Measurements from ENCODE around the gene EML2.

The EML2 gene

DNA sequence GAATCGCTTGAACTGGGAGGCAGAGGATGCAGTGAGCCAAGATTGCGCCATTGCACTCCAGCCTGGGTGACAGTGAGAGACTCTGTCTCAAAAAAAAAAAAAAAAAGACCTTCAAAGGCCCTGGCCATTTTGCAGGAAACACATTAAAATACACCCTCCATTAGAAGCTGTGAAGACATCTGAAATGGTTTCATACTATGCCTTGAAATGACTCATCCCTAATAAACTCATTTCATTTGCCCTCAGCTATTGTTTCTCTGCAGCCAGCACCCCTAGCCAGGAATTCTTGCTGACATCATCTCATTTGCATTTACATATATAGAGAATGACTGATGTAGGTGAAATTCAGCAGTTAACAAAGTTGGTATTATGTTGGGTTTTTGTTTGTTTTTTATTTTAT lies 8.7 kb downstream of the EML2 start (continued):
- TF ChIP-seq ZNF121 (tag by site-specific recombination; IDR thresholded peaks at IDR 0.05) (no peak), ZNF16 (tag by site-specific recombination; IDR thresholded peaks at IDR 0.05; ENCODE audit: low read depth) (no peak), GLI2 (tag by site-specific recombination; IDR thresholded peaks at IDR 0.05; ENCODE audit: borderline replicate concordance, low read depth) (no peak), ZNF221 (tag by site-specific recombination; IDR thresholded peaks at IDR 0.05; ENCODE audit: borderline replicate concordance) (no peak), ZNF792 (tag by site-specific recombination; IDR thresholded peaks at IDR 0.05) (no peak), ZXDB (tag by site-specific recombination; IDR thresholded peaks at IDR 0.05) (peak; percentile 32; the same call in 1 of the 2 replicates), ZNF664 (tag by site-specific recombination; IDR thresholded peaks at IDR 0.05) (peak; percentile 7; the same call in 1 of the 2 replicates), ZNF175 (tag by site-specific recombination; IDR thresholded peaks at IDR 0.05) (no peak), ZNF174 (tag by site-specific recombination; IDR thresholded peaks at IDR 0.05) (no peak), ZNF416 (tag by site-specific recombination; IDR thresholded peaks at IDR 0.05) (no peak), MYNN (tag by site-specific recombination; IDR thresholded peaks at IDR 0.05; ENCODE audit: borderline replicate concordance) (no peak), ZNF670 (tag by site-specific recombination; IDR thresholded peaks at IDR 0.05; ENCODE audit: low read depth) (no peak), ZNF37A (tag by site-specific recombination; IDR thresholded peaks at IDR 0.05) (no peak), ZFP3 (tag by site-specific recombination; IDR thresholded peaks at IDR 0.05; ENCODE audit: low read depth) (no peak), ZNF776 (tag by site-specific recombination; IDR thresholded peaks at IDR 0.05; ENCODE audit: borderline replicate concordance) (no peak), ZNF626 (tag by site-specific recombination; IDR thresholded peaks at IDR 0.05) (no peak), ZNF335 (tag by site-specific recombination; conservative IDR thresholded peaks at IDR 0.05) (peak; percentile 43), SCRT1 (tag by site-specific recombination; IDR thresholded peaks at IDR 0.05; ENCODE audit: borderline replicate concordance) (no peak), ZNF530 (tag by site-specific recombination; IDR thresholded peaks at IDR 0.05; ENCODE audit: low read depth) (no peak), ZNF76 (tag by site-specific recombination; IDR thresholded peaks at IDR 0.05; ENCODE audit: borderline replicate concordance, low read depth) (no peak), ZNF394 (tag by site-specific recombination; IDR thresholded peaks at IDR 0.05; ENCODE audit: borderline replicate concordance) (peak; percentile 17; the same call in 1 of the 2 replicates), KLF16 (tag by site-specific recombination; IDR thresholded peaks at IDR 0.05) (no peak), ZNF239 (tag by site-specific recombination; IDR thresholded peaks at IDR 0.05) (no peak), HOXC10 (CRISPR knock-in tag; IDR thresholded peaks at IDR 0.05) (no peak), ZNF830 (tag by site-specific recombination; IDR thresholded peaks at IDR 0.05; ENCODE audit: low read depth) (no peak), ZNF146 (tag by site-specific recombination; IDR thresholded peaks at IDR 0.05) (no peak), ZFP69B (tag by site-specific recombination; IDR thresholded peaks at IDR 0.05) (no peak), ZNF677 (tag by site-specific recombination; IDR thresholded peaks at IDR 0.05) (no peak)
- TF ChIP-seq, protein P1, sequence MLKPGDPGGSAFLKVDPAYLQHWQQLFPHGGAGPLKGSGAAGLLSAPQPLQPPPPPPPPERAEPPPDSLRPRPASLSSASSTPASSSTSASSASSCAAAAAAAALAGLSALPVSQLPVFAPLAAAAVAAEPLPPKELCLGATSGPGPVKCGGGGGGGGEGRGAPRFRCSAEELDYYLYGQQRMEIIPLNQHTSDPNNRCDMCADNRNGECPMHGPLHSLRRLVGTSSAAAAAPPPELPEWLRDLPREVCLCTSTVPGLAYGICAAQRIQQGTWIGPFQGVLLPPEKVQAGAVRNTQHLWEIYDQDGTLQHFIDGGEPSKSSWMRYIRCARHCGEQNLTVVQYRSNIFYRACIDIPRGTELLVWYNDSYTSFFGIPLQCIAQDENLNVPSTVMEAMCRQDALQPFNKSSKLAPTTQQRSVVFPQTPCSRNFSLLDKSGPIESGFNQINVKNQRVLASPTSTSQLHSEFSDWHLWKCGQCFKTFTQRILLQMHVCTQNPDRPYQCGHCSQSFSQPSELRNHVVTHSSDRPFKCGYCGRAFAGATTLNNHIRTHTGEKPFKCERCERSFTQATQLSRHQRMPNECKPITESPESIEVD (tag by site-specific recombination; IDR thresholded peaks at IDR 0.05): no peak; the same call in 1 of the 2 replicates
- TF ChIP-seq, protein P2, sequence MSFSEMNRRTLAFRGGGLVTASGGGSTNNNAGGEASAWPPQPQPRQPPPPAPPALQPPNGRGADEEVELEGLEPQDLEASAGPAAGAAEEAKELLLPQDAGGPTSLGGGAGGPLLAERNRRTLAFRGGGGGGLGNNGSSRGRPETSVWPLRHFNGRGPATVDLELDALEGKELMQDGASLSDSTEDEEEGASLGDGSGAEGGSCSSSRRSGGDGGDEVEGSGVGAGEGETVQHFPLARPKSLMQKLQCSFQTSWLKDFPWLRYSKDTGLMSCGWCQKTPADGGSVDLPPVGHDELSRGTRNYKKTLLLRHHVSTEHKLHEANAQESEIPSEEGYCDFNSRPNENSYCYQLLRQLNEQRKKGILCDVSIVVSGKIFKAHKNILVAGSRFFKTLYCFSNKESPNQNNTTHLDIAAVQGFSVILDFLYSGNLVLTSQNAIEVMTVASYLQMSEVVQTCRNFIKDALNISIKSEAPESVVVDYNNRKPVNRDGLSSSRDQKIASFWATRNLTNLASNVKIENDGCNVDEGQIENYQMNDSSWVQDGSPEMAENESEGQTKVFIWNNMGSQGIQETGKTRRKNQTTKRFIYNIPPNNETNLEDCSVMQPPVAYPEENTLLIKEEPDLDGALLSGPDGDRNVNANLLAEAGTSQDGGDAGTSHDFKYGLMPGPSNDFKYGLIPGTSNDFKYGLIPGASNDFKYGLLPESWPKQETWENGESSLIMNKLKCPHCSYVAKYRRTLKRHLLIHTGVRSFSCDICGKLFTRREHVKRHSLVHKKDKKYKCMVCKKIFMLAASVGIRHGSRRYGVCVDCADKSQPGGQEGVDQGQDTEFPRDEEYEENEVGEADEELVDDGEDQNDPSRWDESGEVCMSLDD (tag by site-specific recombination; IDR thresholded peaks at IDR 0.05): 0 out of 2 replicates have a peak, but pooled peaks have one; percentile 25
- TF ChIP-seq, protein P3, sequence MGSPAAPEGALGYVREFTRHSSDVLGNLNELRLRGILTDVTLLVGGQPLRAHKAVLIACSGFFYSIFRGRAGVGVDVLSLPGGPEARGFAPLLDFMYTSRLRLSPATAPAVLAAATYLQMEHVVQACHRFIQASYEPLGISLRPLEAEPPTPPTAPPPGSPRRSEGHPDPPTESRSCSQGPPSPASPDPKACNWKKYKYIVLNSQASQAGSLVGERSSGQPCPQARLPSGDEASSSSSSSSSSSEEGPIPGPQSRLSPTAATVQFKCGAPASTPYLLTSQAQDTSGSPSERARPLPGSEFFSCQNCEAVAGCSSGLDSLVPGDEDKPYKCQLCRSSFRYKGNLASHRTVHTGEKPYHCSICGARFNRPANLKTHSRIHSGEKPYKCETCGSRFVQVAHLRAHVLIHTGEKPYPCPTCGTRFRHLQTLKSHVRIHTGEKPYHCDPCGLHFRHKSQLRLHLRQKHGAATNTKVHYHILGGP (tag by site-specific recombination; IDR thresholded peaks at IDR 0.05): no peak
- TF ChIP-seq, protein P4, sequence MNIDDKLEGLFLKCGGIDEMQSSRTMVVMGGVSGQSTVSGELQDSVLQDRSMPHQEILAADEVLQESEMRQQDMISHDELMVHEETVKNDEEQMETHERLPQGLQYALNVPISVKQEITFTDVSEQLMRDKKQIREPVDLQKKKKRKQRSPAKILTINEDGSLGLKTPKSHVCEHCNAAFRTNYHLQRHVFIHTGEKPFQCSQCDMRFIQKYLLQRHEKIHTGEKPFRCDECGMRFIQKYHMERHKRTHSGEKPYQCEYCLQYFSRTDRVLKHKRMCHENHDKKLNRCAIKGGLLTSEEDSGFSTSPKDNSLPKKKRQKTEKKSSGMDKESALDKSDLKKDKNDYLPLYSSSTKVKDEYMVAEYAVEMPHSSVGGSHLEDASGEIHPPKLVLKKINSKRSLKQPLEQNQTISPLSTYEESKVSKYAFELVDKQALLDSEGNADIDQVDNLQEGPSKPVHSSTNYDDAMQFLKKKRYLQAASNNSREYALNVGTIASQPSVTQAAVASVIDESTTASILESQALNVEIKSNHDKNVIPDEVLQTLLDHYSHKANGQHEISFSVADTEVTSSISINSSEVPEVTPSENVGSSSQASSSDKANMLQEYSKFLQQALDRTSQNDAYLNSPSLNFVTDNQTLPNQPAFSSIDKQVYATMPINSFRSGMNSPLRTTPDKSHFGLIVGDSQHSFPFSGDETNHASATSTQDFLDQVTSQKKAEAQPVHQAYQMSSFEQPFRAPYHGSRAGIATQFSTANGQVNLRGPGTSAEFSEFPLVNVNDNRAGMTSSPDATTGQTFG (tag by site-specific recombination; IDR thresholded peaks at IDR 0.05; ENCODE audit: borderline replicate concordance): no peak
- TF ChIP-seq, protein P5, sequence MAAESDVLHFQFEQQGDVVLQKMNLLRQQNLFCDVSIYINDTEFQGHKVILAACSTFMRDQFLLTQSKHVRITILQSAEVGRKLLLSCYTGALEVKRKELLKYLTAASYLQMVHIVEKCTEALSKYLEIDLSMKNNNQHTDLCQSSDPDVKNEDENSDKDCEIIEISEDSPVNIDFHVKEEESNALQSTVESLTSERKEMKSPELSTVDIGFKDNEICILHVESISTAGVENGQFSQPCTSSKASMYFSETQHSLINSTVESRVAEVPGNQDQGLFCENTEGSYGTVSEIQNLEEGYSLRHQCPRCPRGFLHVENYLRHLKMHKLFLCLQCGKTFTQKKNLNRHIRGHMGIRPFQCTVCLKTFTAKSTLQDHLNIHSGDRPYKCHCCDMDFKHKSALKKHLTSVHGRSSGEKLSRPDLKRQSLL (tag by site-specific recombination; IDR thresholded peaks at IDR 0.05): no peak
